Mesenchymal stem cell (in vitro differentiated cells and primary cell): ENCODE data around the gene FGR.

Source experiments
- DNase-seq: peaks from one replicate; pipeline ENCODE4 v3.0.0-alpha.2; 2013
- H2AFZ ChIP-seq: one replicate; pipeline ENCODE4 v1.6.1; 2013; ENCODE audit warnings: low read depth, mild to moderate bottlenecking, control low read depth, inconsistent platforms, low read length, moderate library complexity
- H2AK5ac ChIP-seq: 2 replicates; pipeline ENCODE4 v1.6.1; 2013; ENCODE audit warnings: low read length, moderate library complexity, mild to moderate bottlenecking, inconsistent platforms; ENCODE audit not compliant: severe bottlenecking
- H2BK120ac ChIP-seq: one replicate; pipeline ENCODE4 v1.6.1; 2013; ENCODE audit warnings: low read depth, mild to moderate bottlenecking, inconsistent platforms, low read length, moderate library complexity
- H2BK12ac ChIP-seq, 2 experiments: one replicate each; pipeline ENCODE4 v1.6.1; 2013; ENCODE audit warnings: inconsistent platforms in 2 of 2, low read length in 2 of 2, mild to moderate bottlenecking in 2 of 2, moderate library complexity in 2 of 2, control low read depth in 1 of 2
- H2BK15ac ChIP-seq: one replicate; pipeline ENCODE4 v1.6.1; 2013; ENCODE audit warnings: mild to moderate bottlenecking, low read depth, inconsistent platforms; ENCODE audit not compliant: poor library complexity, severe bottlenecking
- H2BK5ac ChIP-seq: 2 replicates; pipeline ENCODE4 v1.6.1; 2013; ENCODE audit warnings: low read depth, mild to moderate bottlenecking, low read length, control low read depth, inconsistent platforms; ENCODE audit not compliant: poor library complexity, severe bottlenecking
- H3K14ac ChIP-seq, 2 experiments: one replicate each; pipeline ENCODE4 v1.6.1; 2013; ENCODE audit warnings: inconsistent platforms in 2 of 2, low read length in 2 of 2, control low read depth in 1 of 2, mild to moderate bottlenecking in 1 of 2, moderate library complexity in 1 of 2
- H3K18ac ChIP-seq, 2 experiments: one replicate each; pipeline ENCODE4 v1.6.1; 2013; ENCODE audit warnings: inconsistent platforms in 2 of 2, low read length in 2 of 2, control low read depth in 1 of 2, low read depth in 1 of 2, mild to moderate bottlenecking in 1 of 2
- H3K23ac ChIP-seq, 2 experiments: one replicate each; pipeline ENCODE4 v1.6.1; 2013; ENCODE audit warnings: inconsistent platforms in 2 of 2, low read length in 2 of 2, mild to moderate bottlenecking in 2 of 2, moderate library complexity in 2 of 2, control low read depth in 1 of 2
- H3K27ac ChIP-seq: 2 replicates; pipeline ENCODE4 v1.5.1; 2013; ENCODE audit warnings: mild to moderate bottlenecking, moderate library complexity, low read length, control low read depth, inconsistent platforms; ENCODE audit not compliant: poor library complexity, severe bottlenecking
- H3K27me3 ChIP-seq, 2 experiments: 2 replicates each; pipeline versions ENCODE4 v1.6.1 to v1.7.0; 2013; ENCODE audit warnings: low read length in 2 of 2, mild to moderate bottlenecking in 2 of 2, moderate library complexity in 2 of 2, control low read depth in 1 of 2, inconsistent platforms in 1 of 2; ENCODE audit not compliant: control insufficient read depth in 1 of 2, insufficient read depth in 1 of 2
- H3K36me3 ChIP-seq, 2 experiments: 2 replicates each; pipeline versions ENCODE4 v1.6.1 to v1.7.0; 2013; ENCODE audit warnings: low read length in 2 of 2, control low read depth in 1 of 2, inconsistent platforms in 1 of 2, low read depth in 1 of 2, mild to moderate bottlenecking in 1 of 2; ENCODE audit not compliant: insufficient read depth in 2 of 2, control insufficient read depth in 1 of 2
- H3K4ac ChIP-seq, 2 experiments: one replicate each; pipeline ENCODE4 v1.6.1; 2013; ENCODE audit warnings: inconsistent platforms in 2 of 2, low read length in 2 of 2, mild to moderate bottlenecking in 2 of 2, moderate library complexity in 2 of 2, control low read depth in 1 of 2, low read depth in 1 of 2
- H3K4me1 ChIP-seq: 2 replicates; pipeline ENCODE4 v1.6.1; 2013; ENCODE audit warnings: low read depth, low read length, control low read depth; ENCODE audit not compliant: control insufficient read depth, insufficient read depth
- H3K4me2 ChIP-seq: 2 replicates; pipeline ENCODE4 v1.6.1; 2013; ENCODE audit warnings: low read length, mild to moderate bottlenecking, inconsistent platforms; ENCODE audit not compliant: poor library complexity, severe bottlenecking
- H3K4me3 ChIP-seq, 2 experiments: 2 replicates each; pipeline versions ENCODE4 v1.5.1 to v1.7.0; 2013; ENCODE audit warnings: low read length in 2 of 2, mild to moderate bottlenecking in 2 of 2, control low read depth in 1 of 2, low read depth in 1 of 2; ENCODE audit not compliant: insufficient read depth in 1 of 2
- H3K79me1 ChIP-seq: replicated peaks from 2 replicates; pipeline ENCODE4 v1.6.1; 2013; ENCODE audit warnings: mild to moderate bottlenecking, control low read depth, low read length, inconsistent platforms; ENCODE audit not compliant: poor library complexity, severe bottlenecking
- H3K9ac ChIP-seq: 2 replicates; pipeline ENCODE4 v1.7.0; 2013; ENCODE audit warnings: mild to moderate bottlenecking, low read length, moderate library complexity
- H3K9me3 ChIP-seq: 2 replicates; pipeline ENCODE4 v1.7.0; 2013; ENCODE audit warnings: mild to moderate bottlenecking, low read length; ENCODE audit not compliant: control insufficient read depth
- H4K8ac ChIP-seq: one replicate; pipeline ENCODE4 v1.6.1; 2013; ENCODE audit warnings: inconsistent platforms, mild to moderate bottlenecking, low read length, moderate library complexity
- H4K91ac ChIP-seq: one replicate; pipeline ENCODE4 v1.6.1; 2013; ENCODE audit warnings: mild to moderate bottlenecking, low read length, inconsistent platforms
- WGBS: methylation state at CpG from one replicate; pipeline ENCODE4 v1.1.7; 2013; ENCODE audit warnings: mixed read lengths; 5-methylcytosine and 5-hydroxymethylcytosine counted together

The FGR gene

DNA sequence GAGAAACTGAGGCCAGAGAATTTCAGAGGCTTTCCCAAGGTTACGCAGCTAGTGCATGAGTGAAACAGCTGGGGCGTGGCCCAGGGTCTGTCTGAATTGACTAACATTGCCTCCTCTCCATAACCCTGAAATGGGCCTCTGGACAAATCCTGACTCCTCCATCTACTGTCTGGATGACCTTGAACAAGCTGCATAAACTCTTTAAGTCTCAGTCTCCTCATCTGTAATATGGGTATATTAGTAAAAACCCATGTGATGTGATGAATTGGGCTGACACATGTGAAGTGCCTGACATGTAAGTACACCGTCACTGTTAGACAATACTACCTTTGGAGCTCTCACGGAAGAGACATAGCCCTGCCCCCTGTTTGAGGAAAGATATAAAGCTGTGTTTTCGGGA lies 12.3 kb upstream of the FGR start:
- no peaks in the 10 kb centered on the region for H3K9me3 ChIP-seq

DNA sequence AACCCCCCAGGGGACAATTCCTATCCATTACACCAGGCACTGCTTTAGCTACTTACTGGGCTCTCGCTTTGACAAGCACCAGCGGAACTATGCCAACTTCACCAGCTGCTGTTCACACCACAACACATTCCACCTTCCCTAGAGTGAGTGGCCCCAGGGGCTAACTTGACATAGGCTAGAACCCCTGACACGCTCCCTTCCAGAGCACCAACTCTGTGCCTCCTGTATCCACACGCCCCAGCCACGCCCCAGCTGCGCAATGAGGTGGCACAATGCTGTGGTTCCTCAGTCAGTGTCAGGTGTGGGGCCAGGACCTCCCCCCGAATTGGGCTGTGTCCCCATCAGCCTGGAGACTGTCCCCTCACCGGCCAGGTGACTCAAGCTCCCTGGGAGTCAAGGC lies 11.7 kb upstream of the FGR start:
- no peak for DNase-seq
- Histone ChIP-seq H4K8ac (no peak overlapping the region), H2BK15ac (no peak overlapping the region), H2BK120ac (no peak overlapping the region), H3K4ac (no peak overlapping the region), H2BK12ac (no peak overlapping the region), H3K36me3 (no peaks in the 10 kb centered on the region), H2BK5ac (no peak overlapping the region), H2AK5ac (no peak overlapping the region), H3K79me1 (no peaks in the 10 kb centered on the region), H3K4me3 (no peak overlapping the region), H2AFZ (no peak overlapping the region), H3K4me2 (no peak overlapping the region), H3K4me1 (peaks cover 7% of the 10 kb centered on the region), H3K9me3 (no peaks in the 10 kb centered on the region), H3K27me3 (peaks cover 0 to 9% of the 10 kb centered on the region in 2 experiments), H3K14ac (no peak overlapping the region), H3K27ac (no peak overlapping the region), H3K18ac (no peak overlapping the region), H3K9ac (no peak overlapping the region), H4K91ac (no peak overlapping the region), H3K23ac (no peak overlapping the region)
- 95% methylated on average over 8 of the region's 8 CpGs for WGBS

More for the DNA sequence above, 12.3 kb upstream of the FGR start:
- H3K14ac ChIP-seq = no peak overlapping the region
- no peak for DNase-seq
- H2AFZ ChIP-seq = no peak overlapping the region
- no peak overlapping the region for H4K91ac ChIP-seq
- H2BK5ac ChIP-seq = no peak overlapping the region
- H2BK12ac ChIP-seq = no peak overlapping the region
- no peak overlapping the region for H3K9ac ChIP-seq
- peaks cover 0 to 9% of the 10 kb centered on the region in 2 experiments for H3K27me3 ChIP-seq
- no peak overlapping the region for H4K8ac ChIP-seq
- H3K23ac ChIP-seq = no peak overlapping the region
- H2AK5ac ChIP-seq = no peak overlapping the region
- no peak overlapping the region for H3K4me2 ChIP-seq
- WGBS = 94% methylated on average over 4 of the region's 5 CpGs
- H3K4me3 ChIP-seq = no peak overlapping the region
- no peak overlapping the region for H3K27ac ChIP-seq
- no peak overlapping the region for H2BK15ac ChIP-seq
- no peaks in the 10 kb centered on the region for H3K79me1 ChIP-seq
- H3K36me3 ChIP-seq = no peaks in the 10 kb centered on the region
- H2BK120ac ChIP-seq = no peak overlapping the region
- H3K4me1 ChIP-seq = peaks cover 7% of the 10 kb centered on the region
- no peak overlapping the region for H3K18ac ChIP-seq
- no peak overlapping the region for H3K4ac ChIP-seq

GRCh38 chr1:27645071-27645415 lies 10.1 kb upstream of the FGR start:
- Histone ChIP-seq H3K36me3 (no peaks in the 10 kb centered on the region), H3K23ac (no peak overlapping the region), H3K4me2 (no peak overlapping the region), H2BK12ac (no peak overlapping the region), H3K27me3 (peaks cover 0 to 9% of the 10 kb centered on the region in 2 experiments), H2BK120ac (no peak overlapping the region), H2AK5ac (no peak overlapping the region), H3K18ac (no peak overlapping the region), H3K9ac (no peak overlapping the region), H3K4me3 (no peak overlapping the region), H3K79me1 (no peaks in the 10 kb centered on the region), H3K14ac (no peak overlapping the region), H4K91ac (peak overlapping the region; percentile 7), H4K8ac (no peak overlapping the region), H3K4ac (no peak overlapping the region), H3K4me1 (peaks cover 2% of the 10 kb centered on the region), H2BK5ac (no peak overlapping the region), H2BK15ac (peak overlapping the region; percentile 81), H2AFZ (no peak overlapping the region), H3K27ac (no peak overlapping the region), H3K9me3 (no peaks in the 10 kb centered on the region)
- no peak for DNase-seq
- WGBS = 99% methylated on average over 4 of the region's 4 CpGs

DNA sequence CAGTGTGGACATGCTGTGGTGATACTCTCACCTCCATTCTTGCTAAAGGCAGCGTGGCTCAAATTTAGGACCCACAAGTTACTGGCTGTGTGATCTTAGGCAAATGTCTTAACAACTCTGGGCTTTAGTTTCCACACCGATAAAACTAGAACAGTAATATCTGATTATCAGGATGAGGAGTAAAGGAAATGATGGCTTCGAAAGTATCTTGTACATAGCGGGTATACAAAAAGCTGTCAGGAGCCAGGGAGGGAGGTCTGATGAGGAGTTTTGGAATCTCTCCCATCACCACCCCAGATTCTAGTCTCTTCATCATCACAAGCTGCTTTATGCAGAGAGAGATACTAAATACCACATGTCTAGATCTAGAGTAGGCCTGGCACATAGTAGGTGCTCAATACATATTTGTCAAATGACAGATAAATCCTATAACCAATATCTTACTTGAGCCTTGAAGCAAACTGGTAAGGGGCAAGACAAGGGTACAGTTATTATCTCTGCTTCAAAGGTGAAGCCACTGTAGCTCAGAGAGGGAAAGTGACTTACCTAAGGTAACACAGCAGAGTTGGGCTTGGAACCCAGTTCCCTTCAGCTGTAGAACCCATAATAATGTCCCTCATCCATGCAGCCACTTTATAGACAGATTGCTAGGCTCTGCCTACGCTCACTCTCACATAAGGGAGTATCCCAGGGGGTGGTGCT lies 9.5 kb upstream of the FGR start:
- Histone ChIP-seq H3K4ac (no peak overlapping the region), H3K4me2 (no peak overlapping the region), H3K23ac (no peak overlapping the region), H3K9ac (no peak overlapping the region), H3K4me3 (no peak overlapping the region), H3K27me3 (peaks cover 0 to 9% of the 10 kb centered on the region in 2 experiments), H3K18ac (no peak overlapping the region), H2AK5ac (no peak overlapping the region), H2AFZ (no peak overlapping the region), H3K27ac (no peak overlapping the region), H3K79me1 (no peaks in the 10 kb centered on the region), H2BK5ac (no peak overlapping the region), H3K4me1 (peaks cover 2% of the 10 kb centered on the region), H4K91ac (no peak overlapping the region), H2BK12ac (no peak overlapping the region), H3K9me3 (no peaks in the 10 kb centered on the region), H4K8ac (no peak overlapping the region), H3K14ac (no peak overlapping the region), H2BK120ac (no peak overlapping the region), H3K36me3 (no peaks in the 10 kb centered on the region), H2BK15ac (no peak overlapping the region)
- DNase-seq = no peak
- 96% methylated on average over 5 of the region's 5 CpGs for WGBS
